H1 (cell line): ENCODE measurements around the gene SMCHD1. TPM values are rescaled to one million over a fixed set of nuclear protein-coding genes. Genes with fewer than 3 reads are reported as not detected.

ENCODE experiments used
- ASH2L ChIP-seq: fragments of 200-600, 300-600 bp; sonication (generic); IDR thresholded peaks from one replicate; pipeline ENCODE4 v1.7.1; 2017; ENCODE audit warnings: low read length
- ATF3 ChIP-seq: IDR thresholded peaks from 2 replicates; pipeline ENCODE4 v1.6.1; 2011; ENCODE audit warnings: low read depth, mild to moderate bottlenecking, low read length; ENCODE audit not compliant: insufficient read depth
- CHD1 ChIP-seq: IDR thresholded peaks from 2 replicates; pipeline ENCODE4 v1.6.1; 2012; ENCODE audit warnings: low read depth, low read length, improper control_type of control experiment
- CTBP2 ChIP-seq: IDR thresholded peaks from 2 replicates; pipeline ENCODE4 v1.7.0; 2011; ENCODE audit warnings: borderline replicate concordance, mild to moderate bottlenecking, moderate library complexity, mixed read lengths, low read length; ENCODE audit not compliant: insufficient read depth, insufficient read length
- GTF2F1 ChIP-seq: IDR thresholded peaks from 2 replicates; pipeline ENCODE4 v1.6.1; 2012; ENCODE audit warnings: low read depth, low read length, improper control_type of control experiment, borderline replicate concordance
- KDM4A ChIP-seq: IDR thresholded peaks from one replicate; pipeline ENCODE4 v1.7.1; 2012; ENCODE audit warnings: low read depth, mild to moderate bottlenecking, moderate library complexity, low read length, inconsistent platforms; ENCODE audit not compliant: severe bottlenecking
- POLR2A ChIP-seq, 2 experiments: IDR thresholded peaks; 1 replicate in 1 of 2; 2 replicates in 1 of 2; pipeline ENCODE4 v1.6.1; 2011; ENCODE audit warnings: low read depth in 2 of 2, low read length in 2 of 2, mild to moderate bottlenecking in 2 of 2; ENCODE audit errors: control extremely low read depth in 1 of 2
- RBBP5 ChIP-seq: IDR thresholded peaks from 2 replicates; pipeline ENCODE4 v1.7.1; 2012; ENCODE audit warnings: low read depth, mild to moderate bottlenecking, inconsistent platforms, low read length, moderate library complexity, borderline replicate concordance
- RFX5 ChIP-seq: IDR thresholded peaks from 2 replicates; pipeline ENCODE4 v1.6.1; 2011; ENCODE audit warnings: low read depth, low read length, improper control_type of control experiment, borderline replicate concordance
- polyA plus RNA-seq, 7 experiments: library from polyadenylated mRNA; depleted of rRNA in 3 of 7; stranded (reverse) in 5 of 7; unstranded in 2 of 7; fragments of >200 nt in 5 of 7; fragments of 200-250 nt in 2 of 7; gene quantifications; 1 replicate in 5 of 7; 2 replicates in 1 of 7; 4 replicates in 1 of 7; pipeline versions ENCODE4 v1.2.1 to v1.2.3, GENCODE V29; 2011 to 2013; ENCODE audit warnings: missing spikeins in 2 of 7, mixed read lengths in 2 of 7
- total RNA-seq: library from RNA; stranded (reverse); fragmentation: NEBNext Ultra II Directional; extraction: Animal tissue kit (Norgen Biotek cat#: 25700); gene quantifications from 2 replicates; pipeline ENCODE4 v1.2.1, GENCODE V29; 2021
- TF ChIP-seq, protein P1 (sequence below): IDR thresholded peaks from 2 replicates; pipeline ENCODE4 v1.6.1; 2012; ENCODE audit warnings: inconsistent platforms
- TF ChIP-seq, protein P2 (sequence below): IDR thresholded peaks from 2 replicates; pipeline ENCODE4 v1.6.1; 2011; ENCODE audit warnings: low read length, improper control_type of control experiment

The SMCHD1 gene
- total and polyA plus RNA-seq, 2 of the 8 experiments (the other 6 are each of a cell fraction or from before 2014, with no cell fraction given) = 9.3 to 32.0 TPM

DNA sequence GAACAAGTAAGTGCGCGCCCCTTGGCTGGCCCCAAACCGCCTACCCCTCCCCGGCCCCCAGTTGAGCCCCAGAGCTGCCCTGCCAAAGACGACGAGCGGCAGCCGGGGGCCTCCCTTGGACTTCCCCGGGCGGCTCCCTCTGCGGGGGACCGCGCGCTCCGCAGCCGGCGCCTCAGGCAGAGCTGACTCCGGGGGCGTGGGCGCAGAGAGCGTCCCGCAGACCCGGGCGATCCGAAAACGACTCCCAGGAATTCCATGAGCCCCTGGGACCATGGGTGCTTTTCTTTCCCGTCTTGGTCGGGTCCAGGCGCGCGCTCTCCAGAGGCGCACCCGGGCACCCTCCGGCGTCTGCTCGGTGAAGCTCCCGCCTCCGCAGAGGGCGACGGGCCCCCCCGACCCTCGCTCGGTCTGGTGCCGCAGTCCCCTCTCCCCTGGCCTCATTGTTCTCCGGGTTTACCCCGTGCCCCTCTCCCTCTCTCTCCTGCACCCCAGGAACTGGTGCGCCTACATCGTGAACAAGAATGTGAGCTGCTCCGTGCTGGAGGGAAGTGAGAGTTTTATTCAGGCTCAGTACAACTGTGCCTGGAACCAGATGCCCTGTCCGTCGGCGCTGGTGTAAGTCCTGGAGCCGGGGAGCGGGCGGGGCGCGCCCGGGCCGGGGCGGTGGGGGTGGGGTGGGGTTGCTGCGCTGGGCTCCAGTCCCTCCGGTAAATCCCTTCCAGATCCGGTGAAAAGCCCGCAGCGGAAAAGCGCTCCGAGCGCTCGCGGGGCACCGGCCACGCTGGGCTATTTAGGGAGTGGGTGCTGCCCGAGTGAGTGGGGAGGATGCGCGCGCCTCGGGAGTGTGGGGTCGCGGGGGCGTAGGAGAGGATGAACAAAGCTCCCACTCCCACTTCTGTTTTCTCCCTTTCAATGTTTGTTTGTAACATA is 192.1 kb downstream of the SMCHD1 start (continued):
- TF ChIP-seq GTF2F1 (no peak), RFX5 (no peak), RBBP5 (peak; percentile 17), KDM4A (peak; percentile 94), POLR2A (IDR thresholded peaks at IDR 0.05; ENCODE audit: control extremely low read depth in 1 of 2, low read depth in 2 of 2, low read length in 2 of 2) (peak in 1 of 2 experiments; percentile 20; a peak in 1 of 3 replicates), CTBP2 (no peak), ASH2L (peak; percentile 75), CHD1 (no peak), ATF3 (no peak)
- TF ChIP-seq, protein P1, sequence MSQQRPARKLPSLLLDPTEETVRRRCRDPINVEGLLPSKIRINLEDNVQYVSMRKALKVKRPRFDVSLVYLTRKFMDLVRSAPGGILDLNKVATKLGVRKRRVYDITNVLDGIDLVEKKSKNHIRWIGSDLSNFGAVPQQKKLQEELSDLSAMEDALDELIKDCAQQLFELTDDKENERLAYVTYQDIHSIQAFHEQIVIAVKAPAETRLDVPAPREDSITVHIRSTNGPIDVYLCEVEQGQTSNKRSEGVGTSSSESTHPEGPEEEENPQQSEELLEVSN = peak; percentile 17; the same call in 1 of the 2 replicates
- TF ChIP-seq, protein P2, sequence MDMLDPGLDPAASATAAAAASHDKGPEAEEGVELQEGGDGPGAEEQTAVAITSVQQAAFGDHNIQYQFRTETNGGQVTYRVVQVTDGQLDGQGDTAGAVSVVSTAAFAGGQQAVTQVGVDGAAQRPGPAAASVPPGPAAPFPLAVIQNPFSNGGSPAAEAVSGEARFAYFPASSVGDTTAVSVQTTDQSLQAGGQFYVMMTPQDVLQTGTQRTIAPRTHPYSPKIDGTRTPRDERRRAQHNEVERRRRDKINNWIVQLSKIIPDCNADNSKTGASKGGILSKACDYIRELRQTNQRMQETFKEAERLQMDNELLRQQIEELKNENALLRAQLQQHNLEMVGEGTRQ = no peak
